ENCODE results near the gene ARID1B. TPM values are rescaled to one million over a fixed set of nuclear protein-coding genes. Genes with fewer than 3 reads are reported as not detected.

Gene ARID1B
- total RNA-seq, 4 donors from 2014 or later: 70.5 to 135 (median 78.2) TPM

DNA sequence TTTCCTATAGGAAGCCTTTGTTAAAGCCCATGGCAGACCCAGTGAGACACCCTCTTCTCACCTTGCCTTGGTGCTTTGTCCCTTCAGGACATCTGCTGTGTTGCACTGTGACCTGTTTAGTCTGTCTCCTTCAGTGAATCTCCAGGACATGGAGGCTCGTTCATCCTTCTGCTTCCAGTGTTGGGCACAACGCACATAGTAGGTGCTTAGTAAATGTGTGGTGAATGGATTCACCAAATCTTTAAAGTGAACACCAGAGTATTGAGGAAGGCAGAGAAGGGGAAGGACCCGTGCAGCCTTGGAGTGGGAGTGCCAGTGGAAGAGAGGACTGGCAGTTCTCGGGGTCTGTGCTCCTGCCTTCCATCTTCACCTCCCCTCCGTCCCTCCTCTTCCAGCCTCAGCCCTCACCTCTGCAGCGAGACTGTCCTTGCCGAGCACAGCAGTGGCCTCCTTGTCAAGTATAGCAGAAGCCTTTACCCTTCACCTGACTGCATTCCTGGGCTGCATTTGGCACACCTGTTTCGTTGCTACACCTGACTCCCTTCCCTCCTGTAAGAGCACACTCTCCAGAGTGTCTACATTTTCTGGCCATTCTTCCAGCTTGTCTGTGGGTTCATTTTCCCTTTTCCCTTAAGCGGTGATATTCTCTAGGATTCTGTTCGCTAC is 49.2 kb downstream of the ARID1B start:
- ATAC-seq (ENCODE audit: low FRiP score) (no peak), DNase-seq (ENCODE audit: low spot score) (no peak)
- TF ChIP-seq, protein P1, sequence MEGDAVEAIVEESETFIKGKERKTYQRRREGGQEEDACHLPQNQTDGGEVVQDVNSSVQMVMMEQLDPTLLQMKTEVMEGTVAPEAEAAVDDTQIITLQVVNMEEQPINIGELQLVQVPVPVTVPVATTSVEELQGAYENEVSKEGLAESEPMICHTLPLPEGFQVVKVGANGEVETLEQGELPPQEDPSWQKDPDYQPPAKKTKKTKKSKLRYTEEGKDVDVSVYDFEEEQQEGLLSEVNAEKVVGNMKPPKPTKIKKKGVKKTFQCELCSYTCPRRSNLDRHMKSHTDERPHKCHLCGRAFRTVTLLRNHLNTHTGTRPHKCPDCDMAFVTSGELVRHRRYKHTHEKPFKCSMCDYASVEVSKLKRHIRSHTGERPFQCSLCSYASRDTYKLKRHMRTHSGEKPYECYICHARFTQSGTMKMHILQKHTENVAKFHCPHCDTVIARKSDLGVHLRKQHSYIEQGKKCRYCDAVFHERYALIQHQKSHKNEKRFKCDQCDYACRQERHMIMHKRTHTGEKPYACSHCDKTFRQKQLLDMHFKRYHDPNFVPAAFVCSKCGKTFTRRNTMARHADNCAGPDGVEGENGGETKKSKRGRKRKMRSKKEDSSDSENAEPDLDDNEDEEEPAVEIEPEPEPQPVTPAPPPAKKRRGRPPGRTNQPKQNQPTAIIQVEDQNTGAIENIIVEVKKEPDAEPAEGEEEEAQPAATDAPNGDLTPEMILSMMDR (IDR thresholded peaks at IDR 0.05): no peak

DNA sequence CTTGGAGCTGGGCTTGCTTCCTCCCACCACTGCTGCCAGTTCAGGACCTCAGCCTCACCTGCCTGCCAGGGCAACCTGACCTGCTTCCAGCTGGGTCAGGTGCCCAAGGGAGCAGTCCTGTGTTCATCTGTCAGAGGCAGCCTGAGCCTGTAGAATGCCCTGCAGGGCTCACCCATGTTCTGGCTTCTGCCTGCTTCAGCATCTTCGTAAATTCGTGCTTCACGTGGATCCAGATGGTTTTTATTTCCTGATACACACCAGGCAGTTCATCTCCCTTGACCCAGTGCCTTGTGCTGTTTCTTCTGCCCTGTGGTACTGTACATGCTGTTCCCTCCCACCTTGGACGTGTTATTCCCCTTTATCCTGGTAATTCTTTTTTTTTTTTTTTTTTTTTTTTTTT is 50.2 kb downstream of the ARID1B start:
- ATAC-seq (ENCODE audit: low FRiP score) (no peak), DNase-seq (ENCODE audit: low spot score) (no peak)
- TF ChIP-seq, protein P1 (IDR thresholded peaks at IDR 0.05): no peak

DNA sequence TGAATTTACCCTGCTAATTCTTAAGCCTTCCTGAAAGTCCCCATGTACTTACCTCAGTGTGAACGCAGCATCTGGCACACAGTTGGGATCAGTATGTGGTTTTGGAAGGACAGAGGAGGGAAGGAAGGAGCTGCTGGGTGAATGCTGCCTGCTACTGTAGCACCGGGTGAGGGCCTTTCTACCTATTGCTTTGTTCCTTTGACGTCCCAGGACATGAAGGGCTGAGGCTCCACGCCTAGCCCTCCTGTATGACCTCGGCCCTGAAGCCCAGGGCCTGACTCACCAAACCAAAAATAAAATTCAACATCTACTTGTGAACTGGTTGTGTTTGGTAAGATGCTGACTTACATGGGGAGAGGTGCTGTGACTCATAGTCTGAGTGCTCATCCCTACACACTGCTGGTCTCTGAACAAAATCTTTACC is 51.1 kb downstream of the ARID1B start:
- DNase-seq (ENCODE audit: low spot score) (no peak), ATAC-seq (ENCODE audit: low FRiP score) (peak; percentile 97)
- TF ChIP-seq, protein P1 (IDR thresholded peaks at IDR 0.05): no peak

DNA sequence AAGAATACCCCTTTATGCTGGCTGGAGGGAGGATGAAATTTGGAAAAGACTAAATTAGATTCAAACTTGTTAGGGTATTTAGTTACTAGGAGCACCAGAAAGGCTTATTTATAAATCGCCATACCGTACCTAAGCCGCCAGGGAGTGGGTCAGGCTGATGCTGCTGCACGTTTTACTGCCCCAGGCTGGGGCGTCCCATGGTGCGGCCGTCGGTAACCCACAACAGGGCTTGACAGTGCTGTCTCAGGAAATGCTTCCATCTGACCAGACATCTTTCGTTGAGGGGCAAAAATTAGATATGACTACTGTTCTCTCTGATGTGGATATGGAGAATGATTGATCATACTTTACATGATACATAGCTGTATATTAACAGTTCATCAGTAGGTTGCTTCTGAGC is 52.9 kb downstream of the ARID1B start:
- no peak for DNase-seq (ENCODE audit: low spot score)
- no peak for ATAC-seq (ENCODE audit: low FRiP score)
- TF ChIP-seq, protein P1 (IDR thresholded peaks at IDR 0.05): no peak

DNA sequence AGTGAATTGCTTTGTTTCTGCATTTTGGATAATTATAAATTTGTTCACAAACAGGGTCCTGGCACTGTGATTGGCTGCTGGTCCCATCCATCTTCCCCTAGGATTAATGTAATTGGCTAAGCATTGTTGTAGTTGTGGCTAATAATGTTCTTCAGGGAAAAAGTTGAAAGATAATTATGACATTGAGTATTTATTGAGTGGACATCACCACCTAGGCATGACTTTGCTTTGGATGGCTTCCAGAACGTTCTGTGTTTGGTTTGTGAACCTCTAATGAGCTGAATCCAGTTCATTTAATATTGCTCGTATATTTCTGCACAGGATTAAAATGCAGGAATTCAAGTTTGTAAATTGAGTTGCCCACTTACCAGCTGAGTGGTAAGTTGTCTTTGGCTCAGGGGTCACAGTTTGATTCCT is 55.1 kb downstream of the ARID1B start:
- ATAC-seq (ENCODE audit: low FRiP score): no peak
- DNase-seq (ENCODE audit: low spot score): no peak
- TF ChIP-seq, protein P1 (IDR thresholded peaks at IDR 0.05): no peak

DNA sequence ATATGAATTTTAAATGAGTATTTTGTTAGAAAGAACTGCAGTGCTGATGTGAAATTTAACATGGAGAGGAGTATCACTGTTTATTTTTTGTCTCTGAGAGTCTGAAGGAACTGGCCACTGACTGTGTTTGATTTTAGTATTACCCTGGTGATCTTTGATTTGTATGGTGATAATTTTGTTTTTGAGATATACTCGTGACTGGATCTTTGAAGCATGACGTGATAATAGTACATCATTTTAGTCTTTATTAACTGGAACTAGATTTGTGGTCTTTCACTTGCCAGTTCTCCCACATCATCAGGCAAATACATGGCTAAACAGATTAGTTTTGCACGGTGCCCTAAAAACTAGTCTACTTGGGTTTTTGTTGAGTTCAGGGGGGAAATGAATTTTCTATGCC is 55.5 kb downstream of the ARID1B start:
- TF ChIP-seq, protein P1 (IDR thresholded peaks at IDR 0.05): no peak
- DNase-seq (ENCODE audit: low spot score): no peak
- no peak for ATAC-seq (ENCODE audit: low FRiP score)

DNA sequence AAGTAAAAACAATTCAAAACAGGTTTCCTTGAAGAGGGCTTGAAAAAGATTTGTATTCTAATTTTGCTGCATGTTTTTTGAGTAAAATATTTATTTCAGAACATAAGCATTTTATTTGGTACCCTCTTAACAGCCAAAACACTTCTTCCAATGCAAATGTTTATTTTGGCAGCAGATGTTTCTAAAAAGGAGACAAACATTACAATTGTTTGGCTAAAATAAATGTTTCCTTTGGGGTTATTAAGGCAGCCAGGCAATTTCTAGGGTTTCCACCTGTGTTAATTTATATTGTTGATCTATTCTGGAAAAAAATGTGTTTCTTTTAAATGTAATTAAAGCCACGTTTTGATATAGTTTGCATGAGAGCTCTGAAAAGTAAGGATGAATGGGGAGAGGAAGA is 56.6 kb downstream of the ARID1B start:
- no peak for ATAC-seq (ENCODE audit: low FRiP score)
- TF ChIP-seq, protein P1 (IDR thresholded peaks at IDR 0.05): no peak
- DNase-seq (ENCODE audit: low spot score): no peak
